ENCODE results near the gene IBTK.
A peak's percentile ranks its signal among the peaks of the same experiment; 100 is the strongest.

The IBTK gene

DNA sequence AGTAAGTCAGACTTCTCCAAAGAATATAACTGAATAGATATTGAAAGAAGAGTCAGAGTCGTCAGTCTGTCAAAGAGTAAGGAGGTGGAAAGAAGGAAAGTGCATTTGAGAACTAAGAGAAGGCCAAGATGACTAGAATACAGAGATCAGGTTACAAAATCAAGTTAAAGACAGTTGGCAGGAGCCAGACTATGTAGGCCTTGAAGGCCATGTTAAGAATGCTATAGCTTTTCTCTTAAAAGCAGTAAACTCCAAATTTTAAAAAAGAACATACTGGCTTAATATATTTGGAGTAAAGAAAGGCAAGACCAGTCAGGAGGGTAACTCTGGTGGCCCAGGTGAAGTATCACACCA is 68.8 kb downstream of the IBTK start (continued):
- TF ChIP-seq GLIS3 (CRISPR knock-in tag; IDR thresholded peaks at IDR 0.05): no peak

DNA sequence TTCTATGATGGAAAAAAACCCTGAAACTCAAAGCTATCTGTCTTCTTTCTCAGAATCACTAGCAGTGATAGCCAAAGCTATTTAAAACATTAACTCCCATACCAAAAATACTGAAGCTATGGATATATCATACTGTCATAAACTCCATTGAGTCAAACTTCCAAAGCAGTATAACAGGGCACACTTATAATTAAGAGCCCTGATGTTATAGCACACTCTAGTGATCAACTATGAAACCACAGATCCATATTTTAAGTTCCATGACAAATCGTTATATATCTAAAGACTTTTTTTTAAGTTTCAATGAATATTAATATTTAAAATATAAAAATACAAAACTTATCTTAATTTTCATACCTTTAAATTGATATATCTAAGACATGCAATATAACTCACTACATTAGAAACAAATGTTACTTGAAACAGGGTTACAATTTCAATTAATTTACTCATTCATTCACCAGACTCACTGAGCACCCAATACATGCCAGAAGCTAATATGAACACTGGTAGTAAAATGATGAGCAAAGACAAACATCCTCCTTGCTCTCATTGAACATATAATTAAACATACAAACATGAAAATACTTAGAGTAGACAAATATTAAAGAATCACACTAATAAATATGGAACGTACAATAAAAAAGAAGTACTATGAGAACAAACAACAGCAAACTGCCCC is 69.3 kb downstream of the IBTK start:
- ATAC-seq: peak; percentile 65
- no peak for TF ChIP-seq ZNF70 (CRISPR knock-in tag; IDR thresholded peaks at IDR 0.05)

GRCh38 chr6:82176616-82177015 is 70.9 kb downstream of the IBTK start:
- TF ChIP-seq ZNF8 (CRISPR knock-in tag; IDR thresholded peaks at IDR 0.05) (no peak), ZNF70 (CRISPR knock-in tag; IDR thresholded peaks at IDR 0.05) (no peak)
- TF ChIP-seq, protein P1, sequence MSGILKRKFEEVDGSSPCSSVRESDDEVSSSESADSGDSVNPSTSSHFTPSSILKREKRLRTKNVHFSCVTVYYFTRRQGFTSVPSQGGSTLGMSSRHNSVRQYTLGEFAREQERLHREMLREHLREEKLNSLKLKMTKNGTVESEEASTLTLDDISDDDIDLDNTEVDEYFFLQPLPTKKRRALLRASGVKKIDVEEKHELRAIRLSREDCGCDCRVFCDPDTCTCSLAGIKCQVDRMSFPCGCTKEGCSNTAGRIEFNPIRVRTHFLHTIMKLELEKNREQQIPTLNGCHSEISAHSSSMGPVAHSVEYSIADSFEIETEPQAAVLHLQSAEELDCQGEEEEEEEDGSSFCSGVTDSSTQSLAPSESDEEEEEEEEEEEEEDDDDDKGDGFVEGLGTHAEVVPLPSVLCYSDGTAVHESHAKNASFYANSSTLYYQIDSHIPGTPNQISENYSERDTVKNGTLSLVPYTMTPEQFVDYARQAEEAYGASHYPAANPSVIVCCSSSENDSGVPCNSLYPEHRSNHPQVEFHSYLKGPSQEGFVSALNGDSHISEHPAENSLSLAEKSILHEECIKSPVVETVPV (CRISPR knock-in tag; IDR thresholded peaks at IDR 0.05): no peak

DNA sequence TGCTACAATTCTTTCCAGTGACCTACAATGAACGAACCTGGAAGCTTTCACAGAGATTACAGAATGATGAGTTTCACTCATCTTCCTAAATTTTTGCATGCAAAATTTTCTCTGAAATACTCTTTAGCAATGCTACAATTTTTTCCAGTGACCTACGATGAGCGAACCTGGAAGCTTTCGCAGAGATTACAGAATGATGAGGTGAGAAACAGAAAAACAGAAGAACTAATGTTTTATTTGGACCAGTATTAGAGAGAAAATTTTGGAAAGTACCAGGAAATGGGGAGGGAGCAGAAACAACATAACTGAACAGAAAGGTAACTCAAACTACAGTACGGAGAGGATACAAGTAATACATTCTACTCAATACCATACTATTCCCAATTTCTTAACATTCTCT is 75.0 kb downstream of the IBTK start:
- no peak for ATAC-seq
- TF ChIP-seq PPARA (CRISPR knock-in tag; IDR thresholded peaks at IDR 0.05; ENCODE audit: borderline replicate concordance): no peak
- TF ChIP-seq, protein P2, sequence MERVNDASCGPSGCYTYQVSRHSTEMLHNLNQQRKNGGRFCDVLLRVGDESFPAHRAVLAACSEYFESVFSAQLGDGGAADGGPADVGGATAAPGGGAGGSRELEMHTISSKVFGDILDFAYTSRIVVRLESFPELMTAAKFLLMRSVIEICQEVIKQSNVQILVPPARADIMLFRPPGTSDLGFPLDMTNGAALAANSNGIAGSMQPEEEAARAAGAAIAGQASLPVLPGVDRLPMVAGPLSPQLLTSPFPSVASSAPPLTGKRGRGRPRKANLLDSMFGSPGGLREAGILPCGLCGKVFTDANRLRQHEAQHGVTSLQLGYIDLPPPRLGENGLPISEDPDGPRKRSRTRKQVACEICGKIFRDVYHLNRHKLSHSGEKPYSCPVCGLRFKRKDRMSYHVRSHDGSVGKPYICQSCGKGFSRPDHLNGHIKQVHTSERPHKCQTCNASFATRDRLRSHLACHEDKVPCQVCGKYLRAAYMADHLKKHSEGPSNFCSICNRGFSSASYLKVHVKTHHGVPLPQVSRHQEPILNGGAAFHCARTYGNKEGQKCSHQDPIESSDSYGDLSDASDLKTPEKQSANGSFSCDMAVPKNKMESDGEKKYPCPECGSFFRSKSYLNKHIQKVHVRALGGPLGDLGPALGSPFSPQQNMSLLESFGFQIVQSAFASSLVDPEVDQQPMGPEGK (CRISPR knock-in tag; IDR thresholded peaks at IDR 0.05; ENCODE audit: borderline replicate concordance): no peak
- TF ChIP-seq, protein P3, sequence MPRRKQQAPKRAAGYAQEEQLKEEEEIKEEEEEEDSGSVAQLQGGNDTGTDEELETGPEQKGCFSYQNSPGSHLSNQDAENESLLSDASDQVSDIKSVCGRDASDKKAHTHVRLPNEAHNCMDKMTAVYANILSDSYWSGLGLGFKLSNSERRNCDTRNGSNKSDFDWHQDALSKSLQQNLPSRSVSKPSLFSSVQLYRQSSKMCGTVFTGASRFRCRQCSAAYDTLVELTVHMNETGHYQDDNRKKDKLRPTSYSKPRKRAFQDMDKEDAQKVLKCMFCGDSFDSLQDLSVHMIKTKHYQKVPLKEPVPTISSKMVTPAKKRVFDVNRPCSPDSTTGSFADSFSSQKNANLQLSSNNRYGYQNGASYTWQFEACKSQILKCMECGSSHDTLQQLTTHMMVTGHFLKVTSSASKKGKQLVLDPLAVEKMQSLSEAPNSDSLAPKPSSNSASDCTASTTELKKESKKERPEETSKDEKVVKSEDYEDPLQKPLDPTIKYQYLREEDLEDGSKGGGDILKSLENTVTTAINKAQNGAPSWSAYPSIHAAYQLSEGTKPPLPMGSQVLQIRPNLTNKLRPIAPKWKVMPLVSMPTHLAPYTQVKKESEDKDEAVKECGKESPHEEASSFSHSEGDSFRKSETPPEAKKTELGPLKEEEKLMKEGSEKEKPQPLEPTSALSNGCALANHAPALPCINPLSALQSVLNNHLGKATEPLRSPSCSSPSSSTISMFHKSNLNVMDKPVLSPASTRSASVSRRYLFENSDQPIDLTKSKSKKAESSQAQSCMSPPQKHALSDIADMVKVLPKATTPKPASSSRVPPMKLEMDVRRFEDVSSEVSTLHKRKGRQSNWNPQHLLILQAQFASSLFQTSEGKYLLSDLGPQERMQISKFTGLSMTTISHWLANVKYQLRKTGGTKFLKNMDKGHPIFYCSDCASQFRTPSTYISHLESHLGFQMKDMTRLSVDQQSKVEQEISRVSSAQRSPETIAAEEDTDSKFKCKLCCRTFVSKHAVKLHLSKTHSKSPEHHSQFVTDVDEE (CRISPR knock-in tag; IDR thresholded peaks at IDR 0.05): no peak
- no peak for TF ChIP-seq ESRRG (CRISPR knock-in tag; IDR thresholded peaks at IDR 0.05)
- no peak for TF ChIP-seq ZNF565 (CRISPR knock-in tag; conservative IDR thresholded peaks at IDR 0.05; ENCODE audit: low read depth)
- no peak for TF ChIP-seq ZNF8 (CRISPR knock-in tag; IDR thresholded peaks at IDR 0.05)
- no peak for TF ChIP-seq ZNF70 (CRISPR knock-in tag; IDR thresholded peaks at IDR 0.05)
- TF ChIP-seq BACH2 (CRISPR knock-in tag; IDR thresholded peaks at IDR 0.05; ENCODE audit: borderline replicate concordance): no peak
- no peak for TF ChIP-seq SNAI2 (CRISPR knock-in tag; IDR thresholded peaks at IDR 0.05)
- no peak for TF ChIP-seq OSR1 (CRISPR knock-in tag; IDR thresholded peaks at IDR 0.05)
- no peak for TF ChIP-seq CSDC2 (CRISPR knock-in tag; IDR thresholded peaks at IDR 0.05)
- no peak for TF ChIP-seq TCF4 (CRISPR knock-in tag; IDR thresholded peaks at IDR 0.05; ENCODE audit: borderline replicate concordance)
- TF ChIP-seq ZFP30 (CRISPR knock-in tag; IDR thresholded peaks at IDR 0.05): no peak

More at GRCh38 chr6:82176616-82177015, 70.9 kb downstream of the IBTK start:
- ATAC-seq: no peak

GRCh38 chr6:82169138-82169876 is 78.2 kb downstream of the IBTK start:
- ATAC-seq: peak; percentile 44; the same call in 2 of the 3 replicates
- TF ChIP-seq TCF4 (CRISPR knock-in tag; IDR thresholded peaks at IDR 0.05; ENCODE audit: borderline replicate concordance) (peak; percentile 34; the same call in 1 of the 2 replicates), GLIS3 (CRISPR knock-in tag; IDR thresholded peaks at IDR 0.05) (no peak), SNAI2 (CRISPR knock-in tag; IDR thresholded peaks at IDR 0.05) (no peak), CSDC2 (CRISPR knock-in tag; IDR thresholded peaks at IDR 0.05) (no peak), TOX (CRISPR knock-in tag; IDR thresholded peaks at IDR 0.05; ENCODE audit: borderline replicate concordance) (no peak), ESRRG (CRISPR knock-in tag; IDR thresholded peaks at IDR 0.05) (no peak), POU6F1 (CRISPR knock-in tag; IDR thresholded peaks at IDR 0.05; ENCODE audit: borderline replicate concordance, low read depth) (no peak), ISL1 (CRISPR knock-in tag; IDR thresholded peaks at IDR 0.05) (peak; percentile 85), ZFP30 (CRISPR knock-in tag; IDR thresholded peaks at IDR 0.05) (no peak), PPARA (CRISPR knock-in tag; IDR thresholded peaks at IDR 0.05; ENCODE audit: borderline replicate concordance) (no peak), BACH2 (CRISPR knock-in tag; IDR thresholded peaks at IDR 0.05; ENCODE audit: borderline replicate concordance) (no peak), OSR1 (CRISPR knock-in tag; IDR thresholded peaks at IDR 0.05) (no peak), ZC3H10 (CRISPR knock-in tag; IDR thresholded peaks at IDR 0.05) (no peak), ZNF565 (CRISPR knock-in tag; conservative IDR thresholded peaks at IDR 0.05; ENCODE audit: low read depth) (no peak)
- TF ChIP-seq, protein P4, sequence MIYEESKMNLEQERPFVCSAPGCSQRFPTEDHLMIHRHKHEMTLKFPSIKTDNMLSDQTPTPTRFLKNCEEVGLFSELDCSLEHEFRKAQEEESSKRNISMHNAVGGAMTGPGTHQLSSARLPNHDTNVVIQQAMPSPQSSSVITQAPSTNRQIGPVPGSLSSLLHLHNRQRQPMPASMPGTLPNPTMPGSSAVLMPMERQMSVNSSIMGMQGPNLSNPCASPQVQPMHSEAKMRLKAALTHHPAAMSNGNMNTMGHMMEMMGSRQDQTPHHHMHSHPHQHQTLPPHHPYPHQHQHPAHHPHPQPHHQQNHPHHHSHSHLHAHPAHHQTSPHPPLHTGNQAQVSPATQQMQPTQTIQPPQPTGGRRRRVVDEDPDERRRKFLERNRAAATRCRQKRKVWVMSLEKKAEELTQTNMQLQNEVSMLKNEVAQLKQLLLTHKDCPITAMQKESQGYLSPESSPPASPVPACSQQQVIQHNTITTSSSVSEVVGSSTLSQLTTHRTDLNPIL (CRISPR knock-in tag; IDR thresholded peaks at IDR 0.05; ENCODE audit: low read depth): no peak
- TF ChIP-seq, protein P2 (CRISPR knock-in tag; IDR thresholded peaks at IDR 0.05; ENCODE audit: borderline replicate concordance): 0 out of 2 replicates have a peak, but pooled peaks have one; percentile 17

Measured in SK-N-SH treated with all-trans-retinoic acid at 6 μM for 48 hours (cell line).